ENCODE data around the gene TAB3. TPM values are rescaled to one million over a fixed set of nuclear protein-coding genes. Genes with fewer than 3 reads are reported as not detected.

Gene TAB3
- total RNA-seq, 1 donor from 2014 or later, result 5.4 TPM

DNA sequence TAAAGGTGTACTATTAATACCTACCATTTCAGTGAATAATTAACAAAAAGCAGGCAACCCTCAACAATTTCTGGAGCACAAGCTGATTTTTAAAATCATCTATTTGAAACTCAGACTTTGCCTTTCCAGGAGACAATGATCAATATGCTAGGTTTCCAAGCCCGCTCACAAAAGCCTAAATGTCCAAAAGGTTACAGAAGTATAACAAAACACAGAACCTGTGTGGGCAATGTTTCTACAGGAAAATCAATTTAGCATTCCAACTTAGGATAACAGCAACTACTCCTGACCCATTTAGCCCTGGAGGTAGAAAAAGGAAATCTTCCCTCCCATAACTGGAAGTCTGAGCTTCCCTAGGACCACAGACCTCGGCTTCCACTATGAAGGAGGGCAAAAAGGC is 3.9 kb downstream of the TAB3 start:
- DNase-seq (ENCODE audit: low read depth in 2 of 2), result no peak

DNA sequence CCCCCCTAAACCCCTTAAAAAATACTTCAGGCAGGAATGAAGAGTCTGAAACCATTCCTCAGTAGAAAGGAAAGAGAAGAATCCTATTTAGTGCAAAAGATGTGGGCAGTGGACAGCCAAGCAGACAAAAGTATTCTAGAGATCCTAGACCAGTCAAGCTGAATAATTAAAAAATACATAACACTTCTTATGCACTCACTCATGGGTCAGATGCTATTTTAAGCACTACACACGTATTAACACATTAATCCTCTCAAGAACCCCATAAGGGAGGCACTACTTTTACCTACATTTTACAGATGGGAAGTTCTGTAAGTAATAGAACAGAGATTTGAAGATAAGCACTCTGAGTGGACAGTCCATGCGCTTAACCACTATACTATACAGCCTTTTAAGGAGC is 5.9 kb downstream of the TAB3 start:
- DNase-seq (ENCODE audit: low read depth in 2 of 2), result no peak

GRCh38 chrX:30881797-30882196 is 7.3 kb downstream of the TAB3 start:
- no peak for DNase-seq (ENCODE audit: low read depth in 2 of 2)

- DNase-seq (ENCODE audit: low read depth in 2 of 2), result no peak
Measured at GRCh38 chrX:30881390-30881789, 7.7 kb downstream of the TAB3 start.

DNA sequence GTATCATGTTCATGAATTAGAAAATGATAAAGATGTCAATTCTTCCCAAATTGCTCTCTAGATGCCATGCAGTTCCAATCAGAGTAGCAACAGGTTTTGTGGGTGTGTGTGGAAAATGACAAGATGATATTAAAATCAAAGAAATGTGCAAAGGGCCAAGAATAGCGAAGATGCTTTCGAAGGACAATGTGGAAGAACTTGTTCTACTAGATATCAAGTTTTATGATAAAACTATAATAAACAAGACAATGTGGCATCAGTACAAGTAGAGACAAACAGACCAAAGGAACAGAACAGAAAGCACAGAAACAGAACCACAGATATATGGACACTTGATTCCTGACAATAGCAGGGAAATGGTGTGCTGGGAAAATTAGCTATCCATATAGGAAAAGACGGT is 9.0 kb downstream of the TAB3 start:
- DNase-seq (ENCODE audit: low read depth in 2 of 2), result no peak

DNA sequence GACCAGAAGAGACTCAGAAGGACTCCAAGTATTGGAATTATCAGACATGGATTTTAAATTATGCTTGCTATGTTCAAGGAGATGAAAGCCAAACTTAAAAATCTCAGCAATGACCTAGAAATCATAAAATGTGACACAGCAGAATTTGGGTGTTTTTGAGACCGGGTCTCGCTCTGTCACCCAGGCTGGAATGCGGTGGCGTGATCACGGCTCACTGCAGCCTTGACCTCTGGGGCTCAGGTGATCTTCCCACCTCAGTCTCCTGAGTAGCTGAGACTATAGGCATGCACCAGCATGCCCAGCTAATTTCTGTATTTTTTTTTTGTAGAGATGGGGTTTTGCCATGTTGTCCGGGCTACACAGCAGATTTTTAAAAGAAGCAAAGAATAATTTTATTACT is 12.7 kb downstream of the TAB3 start:
- no peak for DNase-seq (ENCODE audit: low read depth in 2 of 2)

DNA sequence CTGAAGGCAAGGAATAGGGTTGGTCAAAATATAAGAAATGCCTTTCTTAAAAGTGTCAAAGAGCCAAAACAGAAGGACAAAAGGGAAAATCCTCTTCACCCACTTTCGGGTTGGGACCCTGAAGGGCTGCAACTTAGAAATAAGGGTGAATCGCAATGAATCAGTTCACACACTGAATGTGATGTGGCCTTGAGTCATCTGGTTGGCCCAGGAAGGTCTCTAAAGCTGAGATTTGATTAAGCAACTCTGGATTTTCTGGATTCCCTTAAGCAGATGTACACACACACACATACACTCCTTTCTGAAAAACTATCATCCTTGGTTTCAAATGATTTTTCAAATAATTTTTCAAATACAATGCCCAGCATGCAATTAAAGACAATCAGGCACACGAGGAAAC is 13.1 kb downstream of the TAB3 start:
- peak in 1 of 2 donors; percentile 44 for DNase-seq (ENCODE audit: low read depth in 2 of 2)

GRCh38 chrX:30874851-30875250 is 14.2 kb downstream of the TAB3 start:
- DNase-seq (ENCODE audit: low read depth in 2 of 2), result peak in 1 of 2 donors; percentile 3

DNA sequence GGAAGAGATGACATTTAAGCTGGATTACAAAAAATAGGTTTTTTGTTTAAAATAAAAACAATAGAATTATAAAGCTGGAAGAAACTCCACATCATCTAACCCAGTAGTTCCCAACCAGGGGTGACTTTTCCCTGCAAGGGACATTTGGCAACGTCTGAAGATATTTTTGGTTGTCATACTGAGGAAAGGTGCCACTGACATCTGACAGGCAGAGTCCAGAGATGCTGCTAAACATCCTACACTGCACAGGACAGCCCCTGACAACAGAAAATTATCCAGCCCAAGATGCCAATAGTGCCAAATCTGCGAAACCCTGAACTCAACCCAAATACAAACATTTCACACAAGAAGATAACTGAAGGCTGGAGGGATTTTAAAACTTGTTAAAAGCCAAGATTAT is 18.5 kb downstream of the TAB3 start:
- no peak for DNase-seq (ENCODE audit: low read depth in 2 of 2)

DNA sequence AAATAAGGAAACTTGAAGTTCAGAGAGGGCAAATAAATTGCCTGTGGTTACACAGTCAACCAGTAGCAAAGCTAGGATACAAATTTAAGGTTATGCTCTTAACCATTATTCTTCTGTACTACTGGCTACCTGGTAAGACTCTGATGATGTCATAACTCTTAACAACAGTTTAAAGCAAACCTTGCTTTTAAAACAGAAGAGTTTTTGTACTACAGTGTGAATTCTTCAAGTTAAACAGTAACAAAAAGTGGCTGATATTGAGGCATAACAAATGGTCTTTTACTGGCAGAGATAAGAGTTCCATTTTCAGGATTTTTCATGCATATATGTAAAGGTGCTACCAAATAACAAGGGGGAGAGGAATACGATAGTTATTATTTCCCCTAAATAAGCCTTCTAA is 23.4 kb downstream of the TAB3 start:
- no peak for DNase-seq (ENCODE audit: low read depth in 2 of 2)

- peak in 1 of 2 donors; percentile 0 for DNase-seq (ENCODE audit: low read depth in 2 of 2)
Measured at GRCh38 chrX:30865015-30865414, 24.0 kb downstream of the TAB3 start.

GRCh38 chrX:30864383-30864785 is 24.7 kb downstream of the TAB3 start:
- no peak for DNase-seq (ENCODE audit: low read depth in 2 of 2)

GRCh38 chrX:30863974-30864373 is 25.1 kb downstream of the TAB3 start:
- no peak for DNase-seq (ENCODE audit: low read depth in 2 of 2)

GRCh38 chrX:30858098-30858497 is 31.0 kb downstream of the TAB3 start:
- DNase-seq (ENCODE audit: low read depth in 2 of 2), result no peak

GRCh38 chrX:30851449-30851848 is 37.6 kb downstream of the TAB3 start:
- no peak for DNase-seq (ENCODE audit: low read depth in 2 of 2)

- no peak for DNase-seq (ENCODE audit: low read depth in 2 of 2)
Measured at GRCh38 chrX:30835373-30835772, 53.7 kb downstream of the TAB3 start.

DNA sequence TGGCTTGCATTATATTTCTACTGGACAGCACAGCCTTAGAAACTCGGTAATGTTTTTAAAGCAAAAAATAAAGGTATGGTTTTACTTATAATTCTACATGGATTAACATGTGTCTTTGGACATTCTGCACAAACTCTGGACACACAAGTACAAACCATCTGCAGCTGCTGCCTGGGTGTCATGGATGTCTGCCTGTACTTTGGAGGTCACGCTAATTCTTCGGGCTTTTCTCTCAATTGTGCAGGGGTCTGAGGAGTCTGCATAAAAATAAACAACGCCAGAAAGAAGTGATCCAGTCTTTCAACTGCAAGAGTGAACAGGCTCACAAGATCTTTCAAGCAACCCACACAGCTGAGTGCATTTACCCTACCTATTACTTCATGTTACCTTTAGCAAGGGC is 55.2 kb downstream of the TAB3 start:
- DNase-seq (ENCODE audit: low read depth in 2 of 2), result no peak

GRCh38 chrX:30831082-30831481 is 58.0 kb downstream of the TAB3 start:
- DNase-seq (ENCODE audit: low read depth in 2 of 2), result no peak

DNA sequence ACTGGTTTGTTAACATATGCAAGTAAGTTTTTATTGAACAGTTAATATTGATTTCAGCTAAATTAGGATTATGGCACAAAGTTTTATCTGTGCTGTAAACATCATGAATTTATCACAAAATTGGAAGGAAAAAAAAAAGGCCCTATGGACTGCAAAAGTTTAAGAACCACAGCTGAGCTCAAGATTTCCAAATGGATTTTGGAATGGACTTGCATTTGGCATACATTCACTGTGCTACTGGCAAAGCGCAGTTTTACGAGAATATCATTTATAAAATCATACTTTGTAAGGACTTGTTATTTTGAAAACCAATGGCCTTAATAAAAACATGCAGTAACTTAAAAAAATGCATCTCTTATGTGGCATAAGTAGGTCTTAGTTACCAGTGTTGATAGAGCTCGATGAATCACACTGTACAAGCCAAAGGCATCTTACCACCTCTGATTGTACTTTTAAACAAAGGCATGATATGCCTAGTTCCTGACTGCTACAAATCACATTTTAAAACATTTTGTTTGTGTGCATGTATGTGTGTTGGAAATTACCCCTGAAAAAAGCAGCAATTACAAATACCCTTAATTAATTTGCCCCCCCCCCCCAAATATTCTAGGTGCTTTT is 58.6 kb downstream of the TAB3 start:
- DNase-seq (ENCODE audit: low read depth in 2 of 2), result no peak

DNA sequence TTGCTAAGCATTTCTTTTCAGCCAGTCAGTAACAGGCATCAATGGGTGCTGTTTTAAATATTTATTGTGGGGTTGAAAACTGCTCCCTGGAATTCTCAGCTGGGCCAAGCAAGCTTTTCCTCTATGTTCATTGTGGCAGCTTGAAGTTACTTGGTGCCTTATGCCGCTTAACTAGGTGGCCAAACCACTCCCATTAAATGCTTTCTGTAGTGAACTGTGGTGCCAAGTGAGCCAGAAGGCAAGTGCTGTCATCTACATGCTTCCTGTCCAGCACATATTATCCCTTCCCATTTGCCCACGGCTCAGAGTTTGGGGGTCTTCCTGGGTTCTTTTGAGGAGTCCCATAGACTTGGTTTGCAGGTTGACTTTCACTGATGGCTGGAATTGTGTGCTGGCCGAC is 64.8 kb downstream of the TAB3 start:
- peak in 1 of 2 donors; percentile 3 for DNase-seq (ENCODE audit: low read depth in 2 of 2)

DNA sequence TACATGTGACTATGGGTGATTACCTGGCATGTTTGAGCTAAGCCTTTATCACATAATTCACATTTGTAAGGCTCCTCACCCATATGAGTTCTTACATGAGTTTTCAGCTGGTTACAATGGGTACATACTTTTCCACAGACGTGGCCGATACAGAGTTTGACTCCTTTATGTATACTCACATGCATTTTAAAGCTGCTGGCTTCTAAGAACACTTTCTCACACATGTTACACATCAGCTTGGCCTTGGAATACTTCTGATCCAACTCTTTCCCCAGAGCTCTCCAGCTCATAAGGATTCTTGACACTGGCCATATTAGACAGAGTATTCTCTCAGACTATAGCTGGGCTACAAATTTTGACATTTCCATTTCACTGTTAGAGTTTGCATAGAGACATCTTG is 66.3 kb downstream of the TAB3 start:
- no peak for DNase-seq (ENCODE audit: low read depth in 2 of 2)

- no peak for DNase-seq (ENCODE audit: low read depth in 2 of 2)
Measured at GRCh38 chrX:30822068-30822681, 66.9 kb downstream of the TAB3 start.

DNA sequence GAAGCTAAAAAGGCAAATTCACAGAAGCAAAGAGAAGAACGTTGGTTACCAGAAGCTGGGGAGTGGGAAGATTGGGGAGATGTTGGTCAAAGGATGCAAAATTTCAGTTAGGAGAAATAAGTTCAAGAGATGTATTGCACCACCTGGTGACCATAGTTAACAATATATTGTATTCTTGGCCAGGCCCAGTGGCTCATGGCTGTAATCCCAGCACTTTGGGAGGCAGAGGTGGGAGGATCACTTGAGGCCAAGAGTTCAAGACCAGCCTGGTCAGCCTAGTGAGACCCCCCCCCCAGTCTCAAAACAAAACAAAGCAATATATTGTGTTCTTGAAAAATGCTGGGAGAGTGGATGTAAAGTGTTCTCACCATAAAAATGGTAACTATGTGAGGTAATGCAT is 67.9 kb downstream of the TAB3 start:
- no peak for DNase-seq (ENCODE audit: low read depth in 2 of 2)

- no peak for DNase-seq (ENCODE audit: low read depth in 2 of 2)
Measured at GRCh38 chrX:30819080-30819479, 70.0 kb downstream of the TAB3 start.

Measured in lung microvascular endothelial cell (primary cell).